GM12892 (cell line): ENCODE measurements around the gene IFNA4. TPM values are rescaled to one million over a fixed set of nuclear protein-coding genes. Genes with fewer than 3 reads are reported as not detected.
"Not testable (repeated sequence)": the region's sequence is repeated elsewhere in the genome, so short reads cannot be mapped to it uniquely, and the experiment has no call there.

Source experiments
- DNase-seq: peaks from one replicate; pipeline ENCODE4 v3.0.0; 2011; ENCODE audit not compliant: insufficient read length
- FAIRE-seq: peaks from 2 replicates; lab custom pipeline; 2011; peaks lifted over from hg19 to GRCh38; lab: Jason Lieb, UNC
- POLR2A ChIP-seq: IDR thresholded peaks from 2 replicates; pipeline ENCODE4 v1.6.1; 2011; ENCODE audit warnings: low read depth, low read length, control low read depth
- POLR2AphosphoS5 ChIP-seq: IDR thresholded peaks from 2 replicates; pipeline ENCODE4 v1.6.1; 2011; ENCODE audit warnings: low read depth, low read length, control low read depth
- TAF1 ChIP-seq: IDR thresholded peaks from 2 replicates; pipeline ENCODE4 v1.6.1; 2011; ENCODE audit warnings: low read depth, mild to moderate bottlenecking, control low read depth, low read length, borderline replicate concordance
- polyA plus RNA-seq: library from polyadenylated mRNA; unstranded; fragments of >200 nt; gene quantifications from one replicate; pipeline ENCODE4 v1.2.1, GENCODE V29; 2012; ENCODE audit warnings: missing spikeins, inconsistent platforms; ENCODE audit not compliant: missing spikeins

The IFNA4 gene
- not detected for polyA plus RNA-seq

- FAIRE-seq, DNase-seq: not testable (repeated sequence)
Observed at GRCh38 chr9:21187487-21187886, at the start of gene IFNA4. IFNA4 (minus strand) TSS chr9:21187587; CDS start chr9:21187531, 56 bp downstream.

GRCh38 chr9:21236360-21236714 lies 49.0 kb upstream of the IFNA4 start:
- FAIRE-seq, DNase-seq: not testable (repeated sequence)

GRCh38 chr9:21235468-21236359 lies 48.3 kb upstream of the IFNA4 start:
- not testable (repeated sequence) for DNase-seq
- FAIRE-seq: peak; percentile 63

- no peak for FAIRE-seq
- DNase-seq: no peak
- TF ChIP-seq POLR2AphosphoS5 (no peak), TAF1 (no peak), POLR2A (no peak)
Observed at GRCh38 chr9:21234153-21234687, 46.8 kb upstream of the IFNA4 start.

GRCh38 chr9:21233258-21233657 lies 45.9 kb upstream of the IFNA4 start:
- FAIRE-seq: no peak
- TF ChIP-seq POLR2AphosphoS5: no peak
- no peak for TF ChIP-seq TAF1
- TF ChIP-seq POLR2A: no peak
- DNase-seq: no peak

GRCh38 chr9:21228122-21228521 lies 40.7 kb upstream of the IFNA4 start, which contains the start of gene IFNA17:
IFNA17 (minus strand) TSS chr9:21228222; CDS start chr9:21228173, 49 bp downstream.
- TF ChIP-seq POLR2AphosphoS5: no peak
- TF ChIP-seq TAF1: no peak
- TF ChIP-seq POLR2A: no peak
- FAIRE-seq (no peak), DNase-seq (no peak)

GRCh38 chr9:21217211-21217610 lies 29.8 kb upstream of the IFNA4 start, which contains the start of gene IFNA16:
IFNA16 (minus strand) TSS chr9:21217311; CDS start chr9:21217305, 6 bp downstream.
- FAIRE-seq: not testable (repeated sequence)

GRCh38 chr9:21213411-21214326 lies 26.3 kb upstream of the IFNA4 start:
- DNase-seq, FAIRE-seq: not testable (repeated sequence)

More at GRCh38 chr9:21217211-21217610, 29.8 kb upstream of the IFNA4 start, which contains the start of gene IFNA16:
- not testable (repeated sequence) for DNase-seq

- not testable (repeated sequence) for FAIRE-seq, DNase-seq
Observed at GRCh38 chr9:21212160-21212559, 24.8 kb upstream of the IFNA4 start.

GRCh38 chr9:21210782-21211181 lies 23.4 kb upstream of the IFNA4 start:
- not testable (repeated sequence) for FAIRE-seq, DNase-seq

- FAIRE-seq (no peak), DNase-seq (no peak)
- TF ChIP-seq TAF1: no peak
- no peak for TF ChIP-seq POLR2A
- TF ChIP-seq POLR2AphosphoS5: no peak
Observed at GRCh38 chr9:21210311-21210710, 22.9 kb upstream of the IFNA4 start.

- not testable (repeated sequence) for DNase-seq, FAIRE-seq
Observed at GRCh38 chr9:21207043-21207442, 19.7 kb upstream of the IFNA4 start, which contains the start of gene IFNA10. IFNA10 (minus strand) TSS chr9:21207143; CDS start chr9:21207097, 46 bp downstream.

- FAIRE-seq (no peak), DNase-seq (no peak)
- no peak for TF ChIP-seq POLR2AphosphoS5
- no peak for TF ChIP-seq TAF1
- no peak for TF ChIP-seq POLR2A
Observed at GRCh38 chr9:21205204-21205603, 17.8 kb upstream of the IFNA4 start.

- FAIRE-seq, DNase-seq: not testable (repeated sequence)
Observed at GRCh38 chr9:21202105-21202504, 14.7 kb upstream of the IFNA4 start, which contains the start of gene IFNA7. IFNA7 (minus strand) TSS chr9:21202205; CDS start chr9:21202165, 40 bp downstream.

- FAIRE-seq: peak; percentile 70
Observed at GRCh38 chr9:21194867-21195776, 7.7 kb upstream of the IFNA4 start.

More at GRCh38 chr9:21194867-21195776, 7.7 kb upstream of the IFNA4 start:
- not testable (repeated sequence) for DNase-seq
